B cell (primary cell): ENCODE data around the gene CYP20A1.

Experiments used
- CTCF ChIP-seq: fragments of 200-600 bp; IDR thresholded peaks from one replicate; pipeline ENCODE4 v1.8.0; 2022; ENCODE audit warnings: antibody characterized with exemption, mild to moderate bottlenecking
- EZH2 ChIP-seq: IDR thresholded peaks from 2 replicates; pipeline ENCODE4 v1.6.1; 2012; ENCODE audit warnings: borderline replicate concordance, low read depth, mild to moderate bottlenecking, moderate library complexity, low read length; ENCODE audit not compliant: insufficient read depth, poor library complexity, severe bottlenecking

GRCh38 chr2:203237346-203238238 lies 1.2 kb upstream of the CYP20A1 start:
- TF ChIP-seq CTCF, result no peak
- no peak for TF ChIP-seq EZH2
